HEK293 (cell line): ENCODE data around the gene FAM163A.

Experiments used
- CTCF ChIA-PET: fragments of 350-600 bp; formaldehyde crosslinking; extraction: SDS; loops from one replicate; lab custom pipeline; 2021; ENCODE audit warnings: antibody characterized with exemption; lab: Yijun Ruan, JAX
- POLR2A ChIA-PET: fragments of 300-600 bp; formaldehyde crosslinking; extraction: SDS; loops from one replicate; lab custom pipeline; 2020; ENCODE audit warnings: antibody characterized with exemption, inconsistent platforms; lab: Yijun Ruan, JAX
- H3K27ac ChIP-seq: fragments of 200-500 bp; sonication (Bioruptor generic); 2 replicates; pipeline ENCODE4 v1.5.1; 2014; ENCODE audit warnings: low read depth, low read length, control low read depth, inconsistent platforms; ENCODE audit errors: extremely low read depth
- H3K36me3 ChIP-seq, 2 experiments: fragments of 200-500 bp in 1 of 2; sonication (Bioruptor generic) in 1 of 2; 1 replicate in 1 of 2; 2 replicates in 1 of 2; pipeline ENCODE4 v1.5.1; 2014 to 2017; ENCODE audit warnings: inconsistent platforms in 2 of 2, low read length in 2 of 2; ENCODE audit not compliant: control insufficient read depth in 2 of 2, insufficient read depth in 1 of 2
- H3K4me1 ChIP-seq: fragments of 200-500 bp; sonication (Bioruptor generic); 2 replicates; pipeline ENCODE4 v1.5.1; 2014; ENCODE audit warnings: mild to moderate bottlenecking, low read length, inconsistent platforms; ENCODE audit not compliant: control insufficient read depth, insufficient read depth
- H3K4me3 ChIP-seq: 2 replicates; pipeline ENCODE4 v1.5.1; 2011; ENCODE audit warnings: low read depth, mild to moderate bottlenecking, control low read depth, low read length, moderate library complexity
- H3K9me3 ChIP-seq: fragments of 200-500 bp; sonication (Bioruptor generic); 2 replicates; pipeline ENCODE4 v1.5.1; 2014; ENCODE audit warnings: low read depth, low read length, inconsistent platforms; ENCODE audit not compliant: control insufficient read depth, insufficient read depth
- ATF2 ChIP-seq: fragments of 450-650 bp; formaldehyde crosslinking; IDR thresholded peaks from 2 replicates; pipeline ENCODE4 v1.5.1; 2016; ENCODE audit warnings: missing biosample characterization, missing genetic modification characterization, low read depth
- BCL11A ChIP-seq: fragments of 450-650 bp; formaldehyde crosslinking; IDR thresholded peaks from 2 replicates; pipeline ENCODE4 v1.5.1; 2016; ENCODE audit warnings: low read depth, missing biosample characterization, missing genetic modification characterization
- GLIS2 ChIP-seq: fragments of 450-650 bp; formaldehyde crosslinking; IDR thresholded peaks from 2 replicates; pipeline ENCODE4 v1.5.1; 2016; ENCODE audit warnings: missing biosample characterization, missing genetic modification characterization
- HOXC10 ChIP-seq: sonication (generic); formaldehyde crosslinking; IDR thresholded peaks from 2 replicates; pipeline ENCODE4 v1.8.1; 2023; ENCODE audit warnings: mild to moderate bottlenecking, missing genetic modification reagents
- KLF16 ChIP-seq: fragments of 450-650 bp; formaldehyde crosslinking; IDR thresholded peaks from 2 replicates; pipeline ENCODE4 v1.5.1; 2017; ENCODE audit warnings: missing biosample characterization, missing genetic modification characterization
- KLF17 ChIP-seq: fragments of 450-650 bp; formaldehyde crosslinking; IDR thresholded peaks from 2 replicates; pipeline ENCODE4 v1.5.1; 2016; ENCODE audit warnings: missing biosample characterization, missing genetic modification characterization
- MZF1 ChIP-seq: fragments of 450-650 bp; formaldehyde crosslinking; IDR thresholded peaks from 2 replicates; pipeline ENCODE4 v1.5.1; 2017; ENCODE audit warnings: missing biosample characterization, missing genetic modification characterization, borderline replicate concordance
- REPIN1 ChIP-seq: fragments of 450-650 bp; formaldehyde crosslinking; IDR thresholded peaks from 2 replicates; pipeline ENCODE4 v1.5.1; 2017; ENCODE audit warnings: missing biosample characterization, missing genetic modification characterization, low read depth
- TSHZ1 ChIP-seq: fragments of 450-650 bp; formaldehyde crosslinking; IDR thresholded peaks from 2 replicates; pipeline ENCODE4 v1.5.1; 2016; ENCODE audit warnings: missing biosample characterization, missing genetic modification characterization, borderline replicate concordance
- ZBTB21 ChIP-seq: fragments of 450-650 bp; formaldehyde crosslinking; IDR thresholded peaks from 2 replicates; pipeline ENCODE4 v1.5.1; 2017; ENCODE audit warnings: missing biosample characterization, missing genetic modification characterization
- ZBTB7A ChIP-seq: fragments of 450-650 bp; formaldehyde crosslinking; IDR thresholded peaks from 2 replicates; pipeline ENCODE4 v1.5.1; 2016; ENCODE audit warnings: low read depth, missing biosample characterization, missing genetic modification characterization
- ZFP37 ChIP-seq: fragments of 450-650 bp; formaldehyde crosslinking; IDR thresholded peaks from 2 replicates; pipeline ENCODE4 v1.5.1; 2016; ENCODE audit warnings: missing biosample characterization, missing genetic modification characterization
- ZNF140 ChIP-seq: fragments of 450-650 bp; formaldehyde crosslinking; IDR thresholded peaks from 2 replicates; pipeline ENCODE4 v1.5.1; 2016; ENCODE audit warnings: missing biosample characterization, missing genetic modification characterization
- ZNF148 ChIP-seq: fragments of 450-650 bp; formaldehyde crosslinking; IDR thresholded peaks from 2 replicates; pipeline ENCODE4 v1.5.0; 2017; ENCODE audit warnings: missing biosample characterization, missing genetic modification characterization, borderline replicate concordance
- ZNF157 ChIP-seq: fragments of 450-650 bp; formaldehyde crosslinking; IDR thresholded peaks from 2 replicates; pipeline ENCODE4 v1.5.1; 2016; ENCODE audit warnings: missing biosample characterization, missing genetic modification characterization
- ZNF169 ChIP-seq: fragments of 450-650 bp; formaldehyde crosslinking; IDR thresholded peaks from 2 replicates; pipeline ENCODE4 v1.5.1; 2016; ENCODE audit warnings: missing biosample characterization, missing genetic modification characterization
- ZNF211 ChIP-seq: fragments of 450-650 bp; formaldehyde crosslinking; IDR thresholded peaks from 2 replicates; pipeline ENCODE4 v1.5.1; 2016; ENCODE audit warnings: low read depth, missing biosample characterization, missing genetic modification characterization
- ZNF221 ChIP-seq: fragments of 450-650 bp; formaldehyde crosslinking; IDR thresholded peaks from 2 replicates; pipeline ENCODE4 v1.5.1; 2017; ENCODE audit warnings: missing biosample characterization, missing genetic modification characterization, borderline replicate concordance
- ZNF324 ChIP-seq: fragments of 450-650 bp; formaldehyde crosslinking; IDR thresholded peaks from 2 replicates; pipeline ENCODE4 v1.5.1; 2016; ENCODE audit warnings: missing biosample characterization, missing genetic modification characterization
- ZNF354C ChIP-seq: fragments of 450-650 bp; formaldehyde crosslinking; IDR thresholded peaks from 2 replicates; pipeline ENCODE4 v1.5.1; 2016; ENCODE audit warnings: missing biosample characterization, missing genetic modification characterization, low read depth, borderline replicate concordance
- ZNF37A ChIP-seq: fragments of 450-650 bp; IDR thresholded peaks from 2 replicates; pipeline ENCODE4 v1.5.1; 2018; ENCODE audit warnings: missing biosample characterization, missing genetic modification characterization
- ZNF423 ChIP-seq: fragments of 450-650 bp; formaldehyde crosslinking; IDR thresholded peaks from 2 replicates; pipeline ENCODE4 v1.5.1; 2016; ENCODE audit warnings: missing biosample characterization, missing genetic modification characterization
- ZNF48 ChIP-seq: fragments of 450-650 bp; formaldehyde crosslinking; IDR thresholded peaks from 2 replicates; pipeline ENCODE4 v1.5.1; 2016; ENCODE audit warnings: missing biosample characterization, missing genetic modification characterization
- ZNF488 ChIP-seq: fragments of 450-650 bp; formaldehyde crosslinking; IDR thresholded peaks from 2 replicates; pipeline ENCODE4 v1.5.1; 2016; ENCODE audit warnings: missing biosample characterization, missing genetic modification characterization
- ZNF529 ChIP-seq: fragments of 450-650 bp; formaldehyde crosslinking; IDR thresholded peaks from 2 replicates; pipeline ENCODE4 v1.5.1; 2017; ENCODE audit warnings: missing genetic modification characterization, missing biosample characterization; ENCODE audit not compliant: insufficient replicate concordance
- ZNF585B ChIP-seq: fragments of 450-650 bp; formaldehyde crosslinking; IDR thresholded peaks from 2 replicates; pipeline ENCODE4 v1.5.1; 2016; ENCODE audit warnings: missing biosample characterization, missing genetic modification characterization
- ZNF596 ChIP-seq: fragments of 450-650 bp; IDR thresholded peaks from 2 replicates; pipeline ENCODE4 v1.5.0; 2018; ENCODE audit warnings: missing biosample characterization, mild to moderate bottlenecking, missing genetic modification characterization, moderate library complexity
- ZNF610 ChIP-seq: fragments of 450-650 bp; formaldehyde crosslinking; IDR thresholded peaks from 2 replicates; pipeline ENCODE4 v1.5.1; 2016; ENCODE audit warnings: missing biosample characterization, missing genetic modification characterization, borderline replicate concordance
- ZSCAN16 ChIP-seq: fragments of 450-650 bp; formaldehyde crosslinking; IDR thresholded peaks from 2 replicates; pipeline ENCODE4 v1.5.1; 2016; ENCODE audit warnings: missing biosample characterization, missing genetic modification characterization

The FAM163A gene

GRCh38 chr1:179775009-179775408, 31.9 kb downstream of the FAM163A start:
- peaks cover 9% of the 10 kb centered on the region; the same call in 1 of the 2 replicates for H3K4me1 ChIP-seq
- H3K9me3 ChIP-seq: no peaks in the 10 kb centered on the region
- no peaks in the 10 kb centered on the region for H3K36me3 ChIP-seq
- ChIA-PET POLR2A (no interaction called here), CTCF (interaction anchor here (1.1 to 3.4 kb wide), 2 partner anchors 35 to 40 kb away, joined by 5 to 17 read pairs; no protein-coding TSS in a partner anchor)
- no peak overlapping the region for H3K4me3 ChIP-seq
- H3K27ac ChIP-seq: no peak overlapping the region
- TF ChIP-seq ZNF169 (tag by site-specific recombination): no peak
- TF ChIP-seq ZNF157 (tag by site-specific recombination): no peak
- no peak for TF ChIP-seq GLIS2
- TF ChIP-seq ZNF585B (tag by site-specific recombination): no peak
- TF ChIP-seq ATF2 (tag by site-specific recombination): no peak
- TF ChIP-seq ZNF354C: no peak
- TF ChIP-seq HOXC10 (CRISPR knock-in tag): no peak
- no peak for TF ChIP-seq ZBTB7A (tag by site-specific recombination)
- TF ChIP-seq ZNF48 (tag by site-specific recombination): no peak
- TF ChIP-seq ZNF140 (tag by site-specific recombination): no peak
- TF ChIP-seq KLF17: no peak
- no peak for TF ChIP-seq ZSCAN16 (tag by site-specific recombination)
- TF ChIP-seq BCL11A: no peak
- TF ChIP-seq ZNF610 (tag by site-specific recombination): no peak
- TF ChIP-seq ZNF529 (tag by site-specific recombination): no peak
- no peak for TF ChIP-seq ZNF148 (tag by site-specific recombination)
- no peak for TF ChIP-seq ZNF37A (tag by site-specific recombination)
- no peak for TF ChIP-seq KLF16 (tag by site-specific recombination)
- no peak for TF ChIP-seq ZNF221 (tag by site-specific recombination)
- no peak for TF ChIP-seq ZNF596

- no peak overlapping the region for H3K4me3 ChIP-seq
- H3K27ac ChIP-seq: no peak overlapping the region
- peaks cover 12% of the 10 kb centered on the region; the same call in 1 of the 2 replicates for H3K4me1 ChIP-seq
- ChIA-PET POLR2A (no interaction called here), CTCF (interaction anchor here (1.3 kb wide), 1 partner anchor 38 kb away, joined by 8 read pairs; no protein-coding TSS in a partner anchor)
- no peaks in the 10 kb centered on the region for H3K9me3 ChIP-seq
- no peaks in the 10 kb centered on the region for H3K36me3 ChIP-seq
- no peak for TF ChIP-seq ZNF423 (tag by site-specific recombination)
- TF ChIP-seq ZFP37 (tag by site-specific recombination): no peak
- TF ChIP-seq REPIN1: no peak
- no peak for TF ChIP-seq ZBTB21 (tag by site-specific recombination)
- TF ChIP-seq ZNF324: no peak
- TF ChIP-seq TSHZ1 (tag by site-specific recombination): no peak
- TF ChIP-seq ZNF488 (tag by site-specific recombination): no peak
- no peak for TF ChIP-seq MZF1 (tag by site-specific recombination)
- no peak for TF ChIP-seq ZNF211
Measured at GRCh38 chr1:179776831-179777230, 33.7 kb downstream of the FAM163A start.
